GM19328 (cell line): ENCODE results near the gene ZDHHC20.
"Not testable (repeated sequence)": the region's sequence is repeated elsewhere in the genome, so short reads cannot be mapped to it uniquely, and the experiment has no call there.

Experiments
- ATAC-seq: cut with Tn5 transposase; IDR thresholded peaks from one replicate; pipeline ENCODE4 v1.9.1; 2021; ENCODE audit warnings: mild to moderate bottlenecking, moderate library complexity; ENCODE audit not compliant: unreplicated experiment

Gene ZDHHC20

DNA sequence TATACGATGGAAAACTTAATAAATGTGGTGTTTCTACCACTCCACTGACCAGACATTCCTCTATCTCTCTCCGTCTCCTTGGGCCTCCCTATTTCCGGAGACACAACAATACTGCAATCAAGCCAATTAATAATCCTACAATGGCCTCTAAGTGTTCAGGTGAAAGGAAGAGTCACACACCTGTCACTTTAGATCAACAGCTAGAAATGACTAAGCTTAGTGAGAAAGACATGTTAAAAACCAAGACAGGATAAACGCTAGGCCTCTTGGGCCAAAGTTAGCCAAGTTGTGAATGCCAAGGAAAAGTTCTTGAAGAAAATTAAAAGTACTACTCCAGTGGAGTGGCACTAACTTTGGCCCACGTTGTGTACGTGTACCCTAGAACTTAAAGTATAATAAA, 22.5 kb downstream of the ZDHHC20 start:
- ATAC-seq: no peak

DNA sequence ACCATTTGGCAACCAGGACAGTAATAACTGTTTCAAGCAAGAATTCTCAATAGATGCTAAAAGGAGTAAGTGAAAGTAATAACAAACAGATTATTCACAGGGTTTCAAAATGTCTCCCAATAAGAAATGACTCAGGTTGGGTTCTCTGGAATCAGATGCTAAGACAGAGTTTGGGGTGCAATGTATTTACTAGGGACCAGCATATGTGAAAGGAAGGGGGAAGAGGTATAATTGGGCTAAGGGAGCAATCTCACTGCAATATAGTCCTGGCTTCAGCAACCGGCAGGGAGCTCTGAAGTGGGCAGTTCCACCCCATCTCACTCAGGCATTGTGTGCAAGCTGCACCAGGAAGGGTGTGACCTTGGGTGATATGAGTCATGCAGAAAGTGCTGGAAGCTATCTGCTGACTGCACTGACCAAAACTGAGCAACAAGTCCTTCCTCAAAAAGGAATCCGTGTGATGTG, 23.4 kb downstream of the ZDHHC20 start:
- peak; percentile 95 for ATAC-seq

DNA sequence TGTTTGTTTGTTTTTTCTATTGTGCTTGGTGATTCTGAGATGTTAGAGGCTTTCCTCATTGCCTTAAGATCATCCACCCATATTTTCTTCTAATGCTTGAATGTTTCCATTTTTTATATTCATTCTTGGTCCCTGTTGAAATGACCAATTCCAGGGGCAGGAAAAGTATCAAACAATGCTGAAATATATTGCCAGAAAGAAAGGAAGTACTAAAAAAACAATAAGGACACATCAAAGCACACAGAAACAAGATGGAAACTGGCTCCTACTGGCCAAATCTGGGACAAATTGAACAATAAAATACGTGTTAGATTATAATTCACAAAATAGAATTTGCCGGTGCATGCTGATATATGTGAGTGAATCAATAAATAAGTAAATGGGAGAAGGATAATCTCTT, 23.9 kb downstream of the ZDHHC20 start:
- ATAC-seq: no peak

GRCh38 chr13:21434588-21434987, 24.5 kb downstream of the ZDHHC20 start:
- ATAC-seq: no peak

- ATAC-seq: no peak
Observed at GRCh38 chr13:21429211-21429610, 29.9 kb downstream of the ZDHHC20 start.

DNA sequence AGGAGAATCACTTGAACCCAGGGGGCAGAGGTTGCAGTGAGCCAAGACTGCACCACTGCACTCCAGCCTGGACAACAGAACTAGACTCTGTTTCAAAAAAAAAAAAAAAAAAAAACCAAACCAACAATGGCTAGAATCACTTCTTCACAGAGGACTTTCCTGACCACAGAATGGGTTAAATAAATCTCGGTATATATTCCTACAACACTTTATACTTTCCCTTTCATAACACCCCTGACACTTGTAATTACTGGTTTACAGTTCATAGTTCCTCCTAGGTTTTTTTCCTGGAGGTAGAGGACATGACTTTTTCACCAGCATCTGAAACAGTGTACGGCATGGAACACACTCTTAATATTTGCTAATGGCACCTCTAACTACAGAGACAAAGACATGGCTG, 31.4 kb downstream of the ZDHHC20 start:
- ATAC-seq: no peak

DNA sequence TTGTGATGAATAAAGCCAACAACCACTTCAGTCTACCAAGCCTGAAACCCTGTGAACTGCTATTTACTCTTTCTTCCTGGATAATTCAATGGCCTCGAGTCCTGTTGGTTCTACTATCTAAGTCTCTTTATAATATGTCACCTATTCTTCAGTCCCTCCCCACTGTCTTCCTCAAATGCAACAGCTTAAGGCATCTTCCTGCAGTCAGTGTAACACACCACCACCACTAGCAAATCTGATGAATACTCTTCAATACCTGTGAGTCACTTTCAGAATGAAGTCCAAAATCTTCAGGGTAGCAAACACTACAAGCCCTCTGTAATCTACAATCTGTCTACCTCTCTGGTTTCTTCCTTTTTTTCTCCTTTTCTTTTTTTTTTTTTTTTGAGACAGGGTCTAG, 32.9 kb downstream of the ZDHHC20 start:
- no peak for ATAC-seq

DNA sequence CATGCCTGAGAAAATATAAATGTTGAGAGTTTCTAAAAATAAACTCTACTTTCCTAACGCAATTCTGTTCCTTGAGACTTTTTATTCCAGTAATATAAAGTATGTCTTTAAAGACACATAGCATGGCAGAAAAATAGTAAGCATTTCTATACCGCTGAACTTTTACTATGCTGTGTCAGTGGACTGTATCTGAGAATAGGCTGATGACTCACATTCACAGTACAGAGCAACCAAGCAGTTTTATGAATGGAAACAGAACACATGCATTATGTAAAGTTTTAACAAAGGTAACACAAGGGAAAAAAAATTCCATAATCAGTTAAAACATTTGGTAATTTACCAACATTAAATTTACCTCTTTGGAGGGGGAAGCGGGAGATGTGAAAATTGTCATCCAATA, 38.4 kb downstream of the ZDHHC20 start:
- ATAC-seq: no peak

GRCh38 chr13:21413013-21413412, 46.1 kb downstream of the ZDHHC20 start:
- no peak for ATAC-seq

- not testable (repeated sequence) for ATAC-seq
Observed at GRCh38 chr13:21410453-21410852, 48.6 kb downstream of the ZDHHC20 start.

DNA sequence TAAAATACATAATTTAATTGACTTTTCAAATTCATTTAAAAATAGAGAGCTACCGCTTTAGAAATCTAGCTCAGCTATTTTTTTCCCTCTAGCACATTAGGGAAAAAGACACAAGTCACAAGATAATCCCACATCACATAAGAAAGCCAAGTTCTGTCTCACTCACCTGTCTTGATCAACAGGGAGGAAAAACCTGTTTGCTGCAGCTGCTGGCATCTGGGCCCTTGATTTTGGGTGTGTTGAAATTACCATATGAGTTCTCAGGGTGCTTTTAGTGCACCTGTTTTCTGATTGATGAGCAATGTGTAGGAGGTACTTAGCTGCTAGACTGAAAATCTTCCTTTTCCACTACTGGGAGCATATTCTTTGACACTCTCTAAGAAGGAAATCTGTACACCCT, 53.8 kb downstream of the ZDHHC20 start:
- no peak for ATAC-seq

DNA sequence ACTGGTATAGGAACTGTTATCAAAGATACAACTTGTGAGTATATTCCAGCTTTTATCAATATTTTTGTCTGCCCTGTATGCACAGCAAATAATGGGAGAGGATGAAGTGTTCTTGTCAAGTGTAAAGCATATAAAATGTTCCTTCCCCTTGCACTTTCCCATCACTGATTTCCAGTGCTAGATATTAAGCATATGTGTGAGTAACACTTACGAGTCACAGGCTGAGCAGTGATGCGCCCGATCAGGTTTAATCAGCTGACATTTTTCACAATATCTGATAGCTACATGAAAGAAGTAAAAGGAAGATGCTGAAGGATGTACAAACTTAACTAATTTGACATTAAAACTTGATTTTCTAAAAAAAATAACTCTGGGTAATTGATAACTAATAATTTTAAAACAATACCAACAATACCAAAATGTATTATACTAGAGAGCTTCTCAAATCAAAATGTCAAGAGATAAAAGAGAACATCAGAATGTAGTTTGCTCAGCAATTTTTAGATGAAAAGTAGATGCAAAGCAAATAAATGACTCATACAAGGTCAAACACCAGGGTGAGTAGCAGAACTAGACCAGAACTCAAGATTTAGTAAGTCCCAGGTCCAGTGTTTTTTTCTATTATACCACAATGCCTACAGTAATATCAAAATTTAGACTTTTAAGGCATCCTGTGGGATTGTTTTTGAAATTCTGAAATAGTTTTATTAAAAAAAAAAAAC, 56.4 kb downstream of the ZDHHC20 start:
- no peak for ATAC-seq

DNA sequence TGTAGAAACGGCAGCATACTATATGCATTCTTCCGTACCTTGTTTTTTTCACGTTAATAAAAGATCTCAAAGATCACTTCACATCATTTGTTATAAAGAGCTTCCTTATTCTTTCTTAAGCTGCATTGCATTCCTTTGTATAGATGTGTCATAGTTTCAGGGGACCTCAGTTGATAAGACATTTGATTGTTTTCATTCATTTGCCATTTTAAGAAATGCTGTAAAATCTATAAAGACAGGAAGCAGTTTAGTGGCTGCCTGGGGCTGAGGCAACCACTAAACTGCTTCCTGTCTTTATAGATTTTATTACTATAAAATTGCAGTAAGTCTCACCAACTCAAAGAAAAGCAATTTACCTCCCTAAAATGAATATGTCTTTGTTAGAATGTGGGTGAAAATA, 59.4 kb downstream of the ZDHHC20 start:
- ATAC-seq: no peak

DNA sequence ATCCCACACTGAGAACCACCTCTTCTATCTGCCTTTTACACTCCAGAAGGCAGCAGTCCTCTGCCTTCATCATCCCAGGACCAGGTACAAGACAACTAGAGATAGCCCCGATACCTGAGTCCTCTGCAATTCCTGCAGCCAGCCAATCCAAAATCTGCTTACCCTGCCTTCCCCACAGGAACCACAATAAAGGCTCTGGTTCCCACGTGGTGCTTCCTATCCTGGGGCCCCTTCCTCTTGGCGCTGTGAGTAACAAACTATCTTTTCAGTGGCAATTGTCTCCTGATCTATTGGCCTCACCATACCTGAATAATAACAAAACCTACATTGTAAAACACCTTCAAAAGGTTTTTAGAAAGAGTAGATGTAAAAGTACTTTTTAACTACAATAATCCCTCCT, 63.1 kb downstream of the ZDHHC20 start:
- no peak for ATAC-seq

GRCh38 chr13:21389124-21389523, 70.0 kb downstream of the ZDHHC20 start:
- ATAC-seq: no peak

DNA sequence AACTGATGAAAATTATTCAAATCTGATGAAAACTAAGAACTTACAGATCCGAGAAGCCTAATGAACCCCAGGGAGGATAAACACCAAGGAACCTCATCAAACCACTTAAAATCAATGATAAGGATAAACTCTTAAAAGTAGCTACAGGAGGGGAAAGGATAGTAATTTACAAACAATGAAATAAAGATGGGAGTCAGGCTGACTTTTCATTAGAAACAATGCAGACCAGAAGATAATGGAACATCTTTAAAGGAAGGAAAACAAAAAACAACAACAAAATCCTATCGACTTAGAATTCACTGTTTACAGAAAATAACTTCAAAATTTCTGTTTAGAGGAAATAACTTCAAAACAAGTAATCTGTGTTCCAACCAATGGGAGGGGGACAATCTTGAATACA, 73.4 kb downstream of the ZDHHC20 start:
- ATAC-seq: no peak

GRCh38 chr13:21383090-21383489, 76.0 kb downstream of the ZDHHC20 start:
- ATAC-seq: no peak

DNA sequence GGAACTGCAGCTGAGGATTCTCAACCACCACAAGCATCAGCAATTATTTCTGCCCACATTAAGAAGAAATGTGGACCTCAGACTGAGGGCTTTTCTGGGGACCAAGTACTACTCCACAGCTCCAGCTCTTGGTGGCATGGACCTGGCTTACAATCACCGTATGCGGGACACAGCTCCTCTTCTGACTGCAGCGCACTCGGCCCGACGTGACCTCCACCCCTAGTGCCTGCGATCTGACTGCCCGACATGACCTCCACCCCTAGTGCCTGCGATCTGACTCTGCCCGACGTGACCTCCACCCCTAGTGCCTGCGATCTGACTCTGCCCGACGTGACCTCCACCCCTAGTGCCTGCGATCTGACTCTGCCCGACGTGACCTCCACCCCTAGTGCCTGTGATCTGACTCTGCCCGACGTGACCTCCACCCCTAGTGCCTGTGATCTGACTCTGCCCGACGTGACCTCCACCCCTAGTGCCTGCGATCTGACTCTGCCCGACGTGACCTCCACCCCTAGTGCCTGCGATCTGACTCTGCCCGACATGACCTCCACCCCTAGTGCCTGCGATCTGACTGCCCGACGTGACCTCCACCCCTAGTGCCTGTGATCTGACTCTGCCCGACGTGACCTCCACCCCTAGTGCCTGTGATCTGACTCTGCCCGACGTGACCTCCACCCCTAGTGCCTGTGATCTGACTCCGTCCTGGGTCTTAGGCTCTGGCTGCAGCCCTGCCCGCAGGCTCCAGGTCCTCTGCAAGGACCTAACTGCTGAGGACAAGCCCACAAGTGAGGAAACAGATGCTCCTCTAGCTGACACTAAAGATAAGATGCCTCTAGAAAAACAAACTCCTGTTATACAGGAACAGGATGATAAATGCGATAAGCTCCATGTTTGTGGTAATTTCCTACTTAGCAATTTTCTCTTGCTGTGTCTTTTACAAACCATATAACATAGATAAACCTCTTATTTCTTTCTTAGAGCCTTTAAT, 81.8 kb downstream of the ZDHHC20 start:
- not testable (repeated sequence) for ATAC-seq

DNA sequence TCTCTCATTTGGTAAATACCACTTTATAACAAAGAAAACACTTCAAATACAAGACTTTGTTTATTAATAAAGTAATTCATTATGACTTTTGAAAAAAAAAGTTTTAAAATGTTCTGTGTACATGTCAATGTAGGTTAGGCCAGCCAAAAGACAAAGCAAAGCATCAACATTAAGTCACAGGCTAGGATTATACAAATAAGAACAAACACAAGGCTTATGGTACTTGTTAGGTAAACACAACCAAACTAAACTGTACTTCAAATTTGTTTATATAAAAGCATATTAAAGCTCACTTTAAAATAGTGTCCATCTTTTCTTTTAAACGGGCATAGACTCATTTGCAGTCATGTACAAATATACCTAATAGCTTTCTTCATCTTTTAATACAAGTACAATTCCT, 86.6 kb downstream of the ZDHHC20 start:
- no peak for ATAC-seq

- ATAC-seq: no peak
Observed at GRCh38 chr13:21371011-21371410, 88.1 kb downstream of the ZDHHC20 start.

DNA sequence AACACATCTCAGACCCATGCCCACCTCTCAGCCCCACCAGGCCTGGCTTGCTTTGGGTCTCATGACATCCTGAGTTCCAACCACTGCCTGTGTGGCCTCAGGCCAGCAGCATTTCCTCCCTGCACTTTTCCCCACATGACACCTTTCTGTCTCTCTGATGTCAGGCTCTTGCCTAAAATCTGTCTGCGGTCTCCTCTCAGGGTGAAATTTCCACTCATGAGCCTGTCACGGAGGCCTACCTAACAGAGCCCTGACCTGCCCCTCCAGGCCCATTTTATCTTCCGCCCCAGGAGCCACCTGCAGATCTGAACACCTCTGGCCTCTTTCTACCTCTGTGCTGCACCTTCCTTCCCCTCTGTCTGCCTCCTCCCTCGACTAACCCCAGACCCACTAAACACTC, 93.5 kb downstream of the ZDHHC20 start:
- ATAC-seq: no peak

DNA sequence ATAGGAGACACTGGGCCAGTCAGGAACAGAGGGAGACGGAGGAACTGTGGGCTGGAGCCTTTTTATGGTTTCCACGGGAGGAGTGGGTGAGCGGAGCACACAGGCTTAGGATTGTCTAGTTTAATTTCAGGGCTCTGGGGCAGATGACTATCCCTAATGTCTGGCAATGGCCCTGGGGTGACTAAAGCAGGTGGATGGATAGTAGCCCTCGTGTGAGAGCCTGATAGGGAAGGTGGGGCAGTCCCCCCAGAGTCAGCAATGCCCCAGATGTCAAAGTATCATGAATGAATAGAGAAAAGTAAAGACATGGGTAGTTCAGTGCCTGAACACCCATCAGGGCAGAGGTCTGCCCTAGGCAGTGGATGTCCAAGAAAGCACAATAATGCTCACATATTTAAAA, 94.2 kb downstream of the ZDHHC20 start:
- ATAC-seq: no peak
